SU-DHL-6 (cell line): Measurements from ENCODE around the gene PARVA.

ENCODE experiments used
- H2AFZ ChIP-seq: fragments of 200-600 bp; sonication (generic); 2 replicates; pipeline ENCODE4 v1.6.1; 2014; ENCODE audit warnings: low read depth, mild to moderate bottlenecking, moderate library complexity, mixed read lengths, antibody characterized with exemption, low read length; ENCODE audit not compliant: severe bottlenecking
- H3F3A ChIP-seq: fragments of 200-600 bp; shearing (Covaris generic); 2 replicates; pipeline ENCODE4 v1.6.0; 2016; ENCODE audit warnings: antibody characterized with exemption, mild to moderate bottlenecking; ENCODE audit not compliant: insufficient read depth
- H3K27ac ChIP-seq: fragments of 200-600 bp; sonication (generic); 2 replicates; pipeline ENCODE4 v1.5.1; 2016; ENCODE audit warnings: low read depth, mild to moderate bottlenecking, low read length, moderate library complexity, mixed read lengths
- H3K27me3 ChIP-seq: fragments of 200-600 bp; sonication (generic), shearing (Covaris generic); 2 replicates; pipeline ENCODE4 v1.6.0; 2014; ENCODE audit warnings: mild to moderate bottlenecking, low read length
- H3K36me3 ChIP-seq: fragments of 200-600 bp; sonication (generic); 2 replicates; pipeline ENCODE4 v1.6.1; 2014; ENCODE audit warnings: mild to moderate bottlenecking, low read length, mixed read lengths
- H3K4me2 ChIP-seq: fragments of 300-600, 200-600 bp; shearing (Covaris generic), sonication (generic); 2 replicates; pipeline ENCODE4 v1.6.0; 2014; ENCODE audit warnings: low read length, low read depth, mild to moderate bottlenecking; ENCODE audit not compliant: poor library complexity, severe bottlenecking
- H3K4me3 ChIP-seq: fragments of 200-600 bp; sonication (generic); 2 replicates; pipeline ENCODE4 v1.5.1; 2014; ENCODE audit warnings: antibody characterized with exemption, low read length, mild to moderate bottlenecking, mixed read lengths; ENCODE audit not compliant: insufficient read depth, poor library complexity, severe bottlenecking
- H3K79me2 ChIP-seq: fragments of 200-600 bp; sonication (generic); 2 replicates; pipeline ENCODE4 v1.6.1; 2014; ENCODE audit warnings: mild to moderate bottlenecking, low read length, moderate library complexity; ENCODE audit not compliant: insufficient read depth
- H3K9ac ChIP-seq: fragments of 200-600 bp; sonication (generic); 2 replicates; pipeline ENCODE4 v1.7.0; 2014; ENCODE audit warnings: mild to moderate bottlenecking, low read length
- H3K9me2 ChIP-seq: fragments of 200-600 bp; sonication (generic); replicated peaks from 2 replicates; pipeline ENCODE4 v1.6.1; 2014; ENCODE audit warnings: low read length; ENCODE audit not compliant: insufficient read depth
- H3K9me3 ChIP-seq: fragments of 200-600 bp; sonication (generic); 2 replicates; pipeline ENCODE4 v1.6.1; 2014; ENCODE audit warnings: low read length, mixed read lengths; ENCODE audit not compliant: insufficient read depth
- H4K20me1 ChIP-seq: fragments of 200-600 bp; sonication (generic); 2 replicates; pipeline ENCODE4 v1.6.1; 2014; ENCODE audit warnings: low read depth, mild to moderate bottlenecking, antibody characterized with exemption, low read length, moderate library complexity, mixed read lengths
- EZH2phosphoT487 ChIP-seq: fragments of 200-600 bp; sonication (generic), shearing (Covaris generic); conservative IDR thresholded peaks from 2 replicates; pipeline ENCODE4 v1.6.1; 2018; ENCODE audit warnings: mild to moderate bottlenecking, antibody characterized with exemption, low read length, moderate library complexity, mixed read lengths
- TF ChIP-seq, protein P1 (sequence below): fragments of 200-600 bp; sonication (generic); IDR thresholded peaks from one replicate; pipeline ENCODE4 v1.5.1; 2017; ENCODE audit warnings: antibody characterized with exemption, mild to moderate bottlenecking, low read length, moderate library complexity; ENCODE audit not compliant: insufficient read depth, poor library complexity, severe bottlenecking

Gene PARVA

GRCh38 chr11:12388939-12389670 lies 11.7 kb downstream of the PARVA start:
- Histone ChIP-seq H3F3A (no peaks in the 10 kb centered on the region), H3K9me3 (no peaks in the 10 kb centered on the region), H3K9me2 (no peaks in the 10 kb centered on the region), H3K27ac (no peak overlapping the region), H2AFZ (no peak overlapping the region), H3K36me3 (no peaks in the 10 kb centered on the region), H3K4me2 (no peak overlapping the region), H3K79me2 (no peaks in the 10 kb centered on the region), H3K4me3 (no peak overlapping the region), H3K9ac (no peak overlapping the region), H4K20me1 (no peaks in the 10 kb centered on the region), H3K27me3 (0 out of 2 replicates have a peak, but pooled peaks cover 2% of the 10 kb centered on the region)
- no peak for TF ChIP-seq EZH2phosphoT487
- TF ChIP-seq, protein P1, sequence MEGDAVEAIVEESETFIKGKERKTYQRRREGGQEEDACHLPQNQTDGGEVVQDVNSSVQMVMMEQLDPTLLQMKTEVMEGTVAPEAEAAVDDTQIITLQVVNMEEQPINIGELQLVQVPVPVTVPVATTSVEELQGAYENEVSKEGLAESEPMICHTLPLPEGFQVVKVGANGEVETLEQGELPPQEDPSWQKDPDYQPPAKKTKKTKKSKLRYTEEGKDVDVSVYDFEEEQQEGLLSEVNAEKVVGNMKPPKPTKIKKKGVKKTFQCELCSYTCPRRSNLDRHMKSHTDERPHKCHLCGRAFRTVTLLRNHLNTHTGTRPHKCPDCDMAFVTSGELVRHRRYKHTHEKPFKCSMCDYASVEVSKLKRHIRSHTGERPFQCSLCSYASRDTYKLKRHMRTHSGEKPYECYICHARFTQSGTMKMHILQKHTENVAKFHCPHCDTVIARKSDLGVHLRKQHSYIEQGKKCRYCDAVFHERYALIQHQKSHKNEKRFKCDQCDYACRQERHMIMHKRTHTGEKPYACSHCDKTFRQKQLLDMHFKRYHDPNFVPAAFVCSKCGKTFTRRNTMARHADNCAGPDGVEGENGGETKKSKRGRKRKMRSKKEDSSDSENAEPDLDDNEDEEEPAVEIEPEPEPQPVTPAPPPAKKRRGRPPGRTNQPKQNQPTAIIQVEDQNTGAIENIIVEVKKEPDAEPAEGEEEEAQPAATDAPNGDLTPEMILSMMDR: no peak

GRCh38 chr11:12389676-12390657 lies 12.6 kb downstream of the PARVA start:
- no peaks in the 10 kb centered on the region for H3K9me3 ChIP-seq
- TF ChIP-seq, protein P1: no peak
- TF ChIP-seq EZH2phosphoT487: no peak
- no peaks in the 10 kb centered on the region for H3K9me2 ChIP-seq
- H3F3A ChIP-seq: no peaks in the 10 kb centered on the region
- H3K9ac ChIP-seq: no peak overlapping the region
- no peak overlapping the region for H3K27ac ChIP-seq
- no peaks in the 10 kb centered on the region for H3K36me3 ChIP-seq
- no peak overlapping the region for H2AFZ ChIP-seq
- no peak overlapping the region for H3K4me3 ChIP-seq
- H4K20me1 ChIP-seq: no peaks in the 10 kb centered on the region
- 0 out of 2 replicates have a peak, but pooled peaks cover 2% of the 10 kb centered on the region for H3K27me3 ChIP-seq
- no peak overlapping the region for H3K4me2 ChIP-seq
- no peaks in the 10 kb centered on the region for H3K79me2 ChIP-seq

GRCh38 chr11:12390687-12391110 lies 13.3 kb downstream of the PARVA start:
- no peaks in the 10 kb centered on the region for H3F3A ChIP-seq
- H3K79me2 ChIP-seq: no peaks in the 10 kb centered on the region
- H4K20me1 ChIP-seq: no peaks in the 10 kb centered on the region
- H2AFZ ChIP-seq: no peak overlapping the region
- TF ChIP-seq, protein P1: no peak
- TF ChIP-seq EZH2phosphoT487: no peak
- no peaks in the 10 kb centered on the region for H3K9me3 ChIP-seq
- no peak overlapping the region for H3K9ac ChIP-seq
- H3K4me2 ChIP-seq: no peak overlapping the region
- H3K9me2 ChIP-seq: no peaks in the 10 kb centered on the region
- 0 out of 2 replicates have a peak, but pooled peaks cover 2% of the 10 kb centered on the region for H3K27me3 ChIP-seq
- no peak overlapping the region for H3K4me3 ChIP-seq
- H3K27ac ChIP-seq: no peak overlapping the region
- no peaks in the 10 kb centered on the region for H3K36me3 ChIP-seq
